GM12864 (cell line): ENCODE data around the gene FNDC3A.

Experiments
- DNase-seq: peaks from one replicate; pipeline ENCODE4 v3.0.0-alpha.2; 2011; ENCODE audit warnings: low read depth
- H3K4me3 ChIP-seq: 2 replicates; pipeline ENCODE4 v1.5.1; 2011; ENCODE audit warnings: mild to moderate bottlenecking, low read depth, low read length, control low read depth
- CTCF ChIP-seq: IDR thresholded peaks from 2 replicates; pipeline ENCODE4 v1.5.1; 2011; ENCODE audit warnings: low read depth, mild to moderate bottlenecking, moderate library complexity, low read length, control low read depth, inconsistent platforms; ENCODE audit errors: missing control alignments

FNDC3A gene

GRCh38 chr13:48976576-48977285, 1.0 kb downstream of the FNDC3A start:
- peak; percentile 55 for DNase-seq
- TF ChIP-seq CTCF = no peak
- H3K4me3 ChIP-seq = peak overlapping the region; percentile 88

- H3K4me3 ChIP-seq = peak overlapping the region; percentile 88
- DNase-seq = no peak
- no peak for TF ChIP-seq CTCF
Observed at GRCh38 chr13:48977286-48977625, 1.5 kb downstream of the FNDC3A start.

GRCh38 chr13:48977973-48978372, 2.3 kb downstream of the FNDC3A start:
- no peak for DNase-seq
- peak overlapping the region; percentile 88 for H3K4me3 ChIP-seq
- TF ChIP-seq CTCF = no peak

- DNase-seq = peak; percentile 41
- H3K4me3 ChIP-seq = peak overlapping the region; percentile 88
Observed at GRCh38 chr13:48978942-48979601, 3.4 kb downstream of the FNDC3A start.

GRCh38 chr13:48979892-48980291, 4.2 kb downstream of the FNDC3A start:
- no peak for TF ChIP-seq CTCF
- H3K4me3 ChIP-seq = peak overlapping the region; percentile 88
- DNase-seq = peak; percentile 77

More at GRCh38 chr13:48978942-48979601, 3.4 kb downstream of the FNDC3A start:
- no peak for TF ChIP-seq CTCF

- H3K4me3 ChIP-seq = no peak overlapping the region
- no peak for DNase-seq
- TF ChIP-seq CTCF = no peak
Observed at GRCh38 chr13:48983331-48983730, 7.6 kb downstream of the FNDC3A start.

- H3K4me3 ChIP-seq = no peak overlapping the region
- DNase-seq = no peak
- no peak for TF ChIP-seq CTCF
Observed at GRCh38 chr13:48985756-48986155, 10.0 kb downstream of the FNDC3A start.
